NAMALWA (cell line): ENCODE results near the gene ARHGEF12.
"Not testable (repeated sequence)": the region's sequence is repeated elsewhere in the genome, so short reads cannot be mapped to it uniquely, and the experiment has no call there.

Experiments used
- DNase-seq: peaks from one replicate; pipeline ENCODE4 v3.0.0-alpha.2; 2015; ENCODE audit warnings: low spot score

Gene ARHGEF12

GRCh38 chr11:120500414-120501071 is 164.3 kb downstream of the ARHGEF12 start:
- no peak for DNase-seq

- DNase-seq = no peak
Measured at GRCh38 chr11:120501440-120501839, 165.2 kb downstream of the ARHGEF12 start.

- no peak for DNase-seq
Measured at GRCh38 chr11:120501976-120502755, 166.0 kb downstream of the ARHGEF12 start.

GRCh38 chr11:120503529-120503928 is 167.3 kb downstream of the ARHGEF12 start:
- DNase-seq = not testable (repeated sequence)

GRCh38 chr11:120505801-120506425 is 169.7 kb downstream of the ARHGEF12 start:
- no peak for DNase-seq

- DNase-seq = no peak
Measured at GRCh38 chr11:120509346-120510053, 173.3 kb downstream of the ARHGEF12 start.

GRCh38 chr11:120510406-120511115 is 174.3 kb downstream of the ARHGEF12 start:
- no peak for DNase-seq

GRCh38 chr11:120511116-120511819 is 175.1 kb downstream of the ARHGEF12 start, which contains the start of gene GRIK4:
Gene GRIK4 (plus strand): TSS chr11:120511748. CDS start chr11:120660319, 148,571 bp downstream.
- DNase-seq = peak; percentile 72

GRCh38 chr11:120511820-120512738 is 175.9 kb downstream of the ARHGEF12 start:
- DNase-seq = no peak

- no peak for DNase-seq
Measured at GRCh38 chr11:120512739-120513435, 176.7 kb downstream of the ARHGEF12 start.

- no peak for DNase-seq
Measured at GRCh38 chr11:120513436-120514315, 177.5 kb downstream of the ARHGEF12 start.

- no peak for DNase-seq
Measured at GRCh38 chr11:120514541-120515121, 178.4 kb downstream of the ARHGEF12 start.

- DNase-seq = no peak
Measured at GRCh38 chr11:120515186-120515723, 179.0 kb downstream of the ARHGEF12 start.

GRCh38 chr11:120516461-120517389 is 180.5 kb downstream of the ARHGEF12 start:
- DNase-seq = no peak

GRCh38 chr11:120517390-120517761 is 181.2 kb downstream of the ARHGEF12 start:
- DNase-seq = no peak

GRCh38 chr11:120517801-120518291 is 181.6 kb downstream of the ARHGEF12 start:
- no peak for DNase-seq
